GM11168 (cell line): ENCODE data around the gene CCDC107.

ENCODE experiments used
- in situ Hi-C: fragments of 300-500 bp; cut with MboI; formaldehyde crosslinking; loops from one replicate; pipeline ENCODE4 v1.12.0; 2022; ENCODE audit warnings: low sequenced_read_pairs; ENCODE audit not compliant: unreplicated experiment

The CCDC107 gene

DNA sequence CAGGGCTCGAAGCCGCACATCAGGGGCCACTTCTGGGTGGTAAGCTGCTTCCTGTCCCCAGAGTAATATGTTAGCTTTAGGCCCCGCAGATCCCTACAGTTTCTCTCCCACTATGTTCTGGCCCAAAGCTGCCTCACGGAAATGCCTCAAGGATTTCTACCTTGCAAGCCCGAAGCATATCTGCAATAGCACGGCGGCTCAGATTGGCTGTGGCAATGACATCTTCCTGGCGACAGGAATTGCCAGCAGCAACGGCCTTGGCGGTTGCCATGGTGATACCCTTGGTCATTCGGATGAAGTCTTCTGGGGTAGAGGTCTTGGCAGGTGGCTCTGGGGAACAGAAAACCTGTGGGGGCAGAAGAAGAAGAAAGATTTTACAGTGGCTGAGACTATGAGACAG is 41.9 kb downstream of the CCDC107 start:
- in situ Hi-C loops, result no loop called here

DNA sequence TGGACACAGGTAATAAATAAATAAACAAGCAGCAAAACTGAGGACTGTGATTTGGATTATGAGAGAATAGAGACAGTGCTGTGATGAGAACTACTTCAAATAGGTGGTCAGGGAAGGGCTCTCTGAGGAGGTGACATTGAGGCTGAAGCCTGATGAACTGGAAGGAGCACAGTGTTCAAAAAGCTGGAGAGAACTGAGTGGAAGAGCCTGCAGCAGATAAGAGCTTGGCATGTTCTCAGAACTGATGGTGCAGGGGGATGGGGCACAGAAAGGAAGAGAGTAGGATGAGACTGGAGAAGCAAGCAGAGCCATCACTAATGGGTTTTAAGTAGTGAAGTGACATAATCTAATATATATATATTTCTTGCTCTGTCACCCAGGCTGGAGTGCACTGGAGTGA is 42.9 kb downstream of the CCDC107 start:
- in situ Hi-C loops, result no loop called here

DNA sequence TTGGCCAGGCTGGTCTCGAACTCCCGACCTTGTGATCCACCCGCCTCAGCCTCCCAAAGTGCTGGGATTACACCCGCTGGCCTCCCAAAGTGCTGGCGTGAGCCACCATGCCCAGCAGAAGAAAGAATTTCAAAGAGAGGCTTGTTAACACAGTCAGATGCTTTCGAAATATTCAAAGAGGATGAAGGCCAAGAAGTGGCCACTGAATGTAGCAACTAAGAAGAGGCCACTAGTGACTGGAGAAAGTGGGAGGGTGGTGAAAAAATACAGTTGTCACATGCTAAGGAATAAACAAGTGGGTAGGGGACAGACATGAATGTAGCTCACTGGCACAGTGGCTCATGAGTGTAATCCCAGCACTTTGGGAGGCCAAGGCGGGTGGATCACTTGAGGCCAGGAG is 44.6 kb downstream of the CCDC107 start:
- in situ Hi-C loops, result no loop called here

DNA sequence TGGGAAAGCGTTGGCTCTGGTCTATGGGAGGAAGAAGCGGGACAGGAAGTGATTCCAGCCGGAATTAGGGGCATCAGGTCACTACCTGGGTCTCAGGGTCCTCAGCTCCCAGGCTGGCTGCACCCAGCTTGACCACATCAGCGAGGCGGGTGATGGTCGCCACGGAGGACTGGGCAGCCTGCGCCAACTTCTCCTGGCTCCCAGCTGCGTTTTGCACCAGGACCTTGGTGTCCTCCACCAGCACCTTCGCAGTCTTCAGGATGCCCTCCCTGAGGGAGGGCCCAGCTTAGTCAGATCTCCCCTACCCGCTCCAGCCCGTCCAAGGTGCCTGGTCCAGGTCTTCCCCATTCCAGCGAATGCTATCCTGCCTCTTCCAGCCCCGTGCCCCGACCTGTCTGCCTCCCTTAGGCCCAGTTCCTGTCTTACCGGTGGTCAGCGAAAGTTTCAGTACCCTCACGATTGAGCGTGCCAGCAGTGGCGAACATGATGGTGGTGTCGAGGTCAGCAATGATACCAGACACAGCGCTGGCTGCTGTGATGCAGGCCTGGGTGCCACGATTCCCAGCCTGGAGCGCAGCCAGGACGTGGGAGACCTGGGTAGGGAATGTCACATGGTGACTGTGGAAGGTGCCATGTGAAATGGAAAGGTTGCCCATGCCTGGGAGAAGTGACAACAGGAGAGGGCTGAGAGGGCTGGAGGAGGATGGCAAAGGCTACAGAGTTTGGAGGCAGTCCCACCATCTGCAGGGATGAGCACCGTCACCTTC is 46.0 kb downstream of the CCDC107 start:
- in situ Hi-C loops, result no loop called here

DNA sequence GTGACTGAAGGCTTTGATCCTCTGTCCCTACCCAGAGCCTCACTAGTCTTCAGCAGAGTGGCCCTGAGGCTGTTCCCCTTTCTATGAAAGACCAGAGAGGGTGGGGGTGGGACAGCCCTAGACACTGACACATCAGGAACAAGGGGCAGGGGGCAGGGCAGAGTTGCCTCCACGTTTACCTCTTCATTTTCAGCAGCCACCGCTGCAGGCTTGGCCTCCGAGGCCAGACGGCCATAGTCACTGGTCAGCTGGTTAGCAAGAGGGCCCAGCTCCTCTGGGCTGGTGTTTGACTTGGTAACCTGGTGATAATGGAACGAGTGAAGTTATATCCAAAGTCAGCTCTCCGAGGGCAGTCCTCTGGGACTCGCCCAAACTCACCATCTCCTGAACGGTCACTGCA is 47.3 kb downstream of the CCDC107 start:
- in situ Hi-C loops, result no loop called here

DNA sequence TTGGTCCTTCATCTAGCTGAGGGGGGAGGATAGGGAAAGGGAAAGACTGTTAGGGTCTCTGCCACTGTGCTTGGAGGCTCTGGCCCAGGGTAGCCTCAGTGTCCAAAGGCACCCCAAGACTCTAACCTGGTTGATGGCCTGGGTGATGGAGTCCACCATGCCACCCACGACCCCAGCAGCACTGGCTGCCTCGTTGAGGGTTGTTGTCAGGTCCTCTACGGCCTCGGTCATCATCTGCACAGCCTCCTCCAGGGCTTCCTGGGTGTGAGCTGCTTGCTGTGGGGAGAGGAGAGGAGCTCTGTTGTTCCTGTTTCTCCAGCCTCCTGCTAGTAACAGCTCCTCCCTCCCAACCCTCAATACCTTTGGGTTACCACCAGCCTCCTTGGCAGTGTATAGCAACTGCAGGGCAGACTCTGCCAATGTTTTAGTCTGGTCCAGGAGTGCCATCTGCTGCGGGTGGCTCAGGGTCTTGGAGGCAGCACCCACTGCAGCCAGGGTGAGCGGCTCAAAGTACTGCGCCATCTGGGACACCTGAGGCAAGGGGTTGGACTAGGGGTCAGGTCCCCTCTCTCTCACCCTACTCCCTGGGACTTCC is 47.8 kb downstream of the CCDC107 start:
- in situ Hi-C loops, result no loop called here

DNA sequence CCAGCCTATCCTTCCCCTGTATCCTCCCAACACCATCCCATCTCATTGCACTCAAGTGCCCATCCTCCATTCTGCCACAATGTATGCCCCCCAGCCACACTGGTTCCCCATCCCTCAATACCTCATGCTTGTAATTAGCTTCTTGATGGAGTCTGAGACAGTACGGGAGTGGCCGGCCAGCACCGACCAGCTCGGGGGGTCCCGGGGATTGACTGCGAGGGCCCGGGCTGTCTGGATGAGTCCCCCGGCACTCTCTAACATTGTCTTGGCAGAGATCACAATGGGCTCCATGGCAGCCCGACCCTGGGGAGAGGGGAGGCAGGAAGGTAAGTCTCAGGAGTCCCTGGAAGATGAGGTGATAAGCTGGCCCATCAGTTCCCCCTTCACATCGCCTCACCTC is 48.9 kb downstream of the CCDC107 start:
- in situ Hi-C loops, result no loop called here

DNA sequence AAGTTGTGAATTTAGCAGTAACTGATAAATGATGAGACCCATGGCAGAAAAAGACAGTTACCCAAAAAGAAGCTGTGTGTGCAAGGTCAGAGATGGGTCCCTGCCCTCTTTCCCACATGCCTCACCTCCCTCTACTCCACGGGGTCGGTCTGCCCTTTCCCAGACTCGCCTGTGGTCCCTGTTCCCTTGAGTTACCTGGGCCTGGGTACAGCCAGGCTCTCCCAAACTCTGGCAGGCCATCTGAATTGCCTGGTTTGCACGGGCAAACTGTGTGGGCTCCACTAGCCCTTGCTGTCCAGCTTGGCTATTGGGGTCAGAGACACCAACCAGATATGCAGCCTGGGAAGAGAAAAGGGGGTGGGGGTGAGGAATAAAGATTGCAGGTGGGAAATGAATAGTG is 50.1 kb downstream of the CCDC107 start:
- in situ Hi-C loops, result no loop called here

DNA sequence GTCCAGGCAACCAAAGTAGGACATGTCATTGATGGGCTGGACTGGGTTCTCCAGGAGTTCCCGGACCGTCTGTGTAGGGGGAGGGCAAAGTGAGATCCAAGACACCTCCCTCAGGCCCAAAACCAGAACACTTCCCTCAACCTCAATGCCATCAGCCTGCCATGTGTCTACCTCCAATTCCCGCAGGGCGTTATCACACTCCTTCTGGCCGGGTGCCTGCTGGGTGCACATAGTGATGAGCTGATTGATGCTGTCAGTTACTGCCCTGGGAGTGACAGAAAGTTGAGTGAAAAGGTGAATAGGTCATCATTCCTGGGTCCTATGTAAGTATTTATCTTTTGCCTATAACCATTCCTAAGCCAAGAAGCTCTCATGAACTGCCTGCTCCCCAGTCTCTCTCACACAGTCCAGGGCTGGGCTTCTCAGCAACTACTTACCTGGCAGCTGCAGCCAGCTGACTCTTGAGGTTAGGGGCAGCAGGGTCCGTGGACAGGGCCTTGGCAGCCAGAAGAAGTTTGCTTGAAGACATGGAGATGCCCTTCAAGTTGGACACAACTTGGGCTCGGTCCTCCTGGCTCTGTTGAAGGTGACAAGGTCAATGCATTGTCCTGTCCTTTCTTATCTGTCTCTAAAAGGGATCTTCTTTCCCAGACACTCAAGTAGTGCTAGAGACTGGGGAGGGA is 52.9 kb downstream of the CCDC107 start:
- in situ Hi-C loops, result no loop called here
